GM23338 (cell line): ENCODE measurements around the gene PDGFRB. TPM values are rescaled to one million over a fixed set of nuclear protein-coding genes. Genes with fewer than 3 reads are reported as not detected.

Experiments
- ATAC-seq: fragments of 200-7000 bp; cut with Tn5 transposase; 3 replicates; pipeline ENCODE4 v1.9.1; 2020
- DNase-seq: peaks from one replicate; pipeline ENCODE4 v3.0.0-alpha.2; 2015; ENCODE audit warnings: low spot score
- H2AFZ ChIP-seq: fragments of 200-600 bp; sonication (generic); 2 replicates; pipeline ENCODE4 v1.8.0; 2016; ENCODE audit warnings: antibody characterized with exemption, mild to moderate bottlenecking, moderate library complexity
- H3F3A ChIP-seq: fragments of 200-600 bp; sonication (generic); replicated peaks from 2 replicates; pipeline ENCODE4 v1.8.0; 2017; ENCODE audit warnings: antibody characterized with exemption, mixed run types, low read depth
- H3K27ac ChIP-seq: fragments of 200-600 bp; sonication (generic); 2 replicates; pipeline ENCODE4 v1.6.1; 2016; ENCODE audit warnings: low read depth
- H3K27me3 ChIP-seq: fragments of 200-600 bp; sonication (generic); 2 replicates; pipeline ENCODE4 v1.8.0; 2016; ENCODE audit warnings: mild to moderate bottlenecking, mixed run types, moderate library complexity; ENCODE audit not compliant: insufficient read depth
- H3K36me3 ChIP-seq: fragments of 200-600 bp; sonication (generic); 2 replicates; pipeline ENCODE4 v1.8.0; 2016; ENCODE audit warnings: mild to moderate bottlenecking; ENCODE audit not compliant: insufficient read depth
- H3K4me1 ChIP-seq: fragments of 200-600 bp; sonication (generic); 2 replicates; pipeline ENCODE4 v1.8.0; 2016; ENCODE audit warnings: mild to moderate bottlenecking, moderate library complexity; ENCODE audit not compliant: insufficient read depth
- H3K4me2 ChIP-seq: fragments of 200-600 bp; sonication (generic); 2 replicates; pipeline ENCODE4 v1.7.1; 2017; ENCODE audit warnings: mixed run types
- H3K4me3 ChIP-seq: fragments of 200-600 bp; sonication (generic); 2 replicates; pipeline ENCODE4 v1.6.1; 2016; ENCODE audit warnings: mixed run types
- H3K79me2 ChIP-seq: fragments of 200-600 bp; sonication (generic); replicated peaks from 2 replicates; pipeline ENCODE4 v1.8.0; 2017; ENCODE audit warnings: mild to moderate bottlenecking; ENCODE audit not compliant: insufficient read depth
- H3K9me2 ChIP-seq: fragments of 200-600 bp; sonication (generic); 2 replicates; pipeline ENCODE4 v1.8.0; 2017; ENCODE audit not compliant: insufficient read depth
- H4K20me1 ChIP-seq: fragments of 200-600 bp; sonication (generic); replicated peaks from 2 replicates; pipeline ENCODE4 v1.8.0; 2017; ENCODE audit warnings: mild to moderate bottlenecking; ENCODE audit not compliant: insufficient read depth
- H3K27ac Mint-ChIP-seq: 2 replicates; pipeline ENCODE4 v1.8.0; 2020; ENCODE audit warnings: inconsistent platforms, mild to moderate bottlenecking, moderate library complexity, mixed read lengths
- H3K27me3 Mint-ChIP-seq: 3 replicates; pipeline ENCODE4 v1.8.0; 2022; ENCODE audit warnings: low read depth, mild to moderate bottlenecking, moderate library complexity, mixed read lengths, inconsistent platforms; ENCODE audit not compliant: insufficient read depth, poor library complexity
- H3K36me3 Mint-ChIP-seq: 3 replicates; pipeline ENCODE4 v1.8.0; 2021; ENCODE audit warnings: low read depth, mild to moderate bottlenecking, inconsistent platforms, moderate library complexity, mixed read lengths
- H3K4me1 Mint-ChIP-seq: 3 replicates; pipeline ENCODE4 v1.8.0; 2020; ENCODE audit warnings: mild to moderate bottlenecking, inconsistent platforms, mixed read lengths
- H3K4me3 Mint-ChIP-seq: 3 replicates; pipeline ENCODE4 v1.8.0; 2021; ENCODE audit warnings: moderate library complexity, mild to moderate bottlenecking, inconsistent platforms, mixed read lengths
- H3K9me3 Mint-ChIP-seq: 3 replicates; pipeline ENCODE4 v1.8.0; 2020; ENCODE audit warnings: moderate library complexity, mild to moderate bottlenecking, inconsistent platforms, mixed read lengths
- CREB1 ChIP-seq: fragments of 250-450 bp; sonication (Bioruptor Pico); IDR thresholded peaks from 2 replicates; pipeline ENCODE4 v1.5.0; 2020; ENCODE audit warnings: low read depth, mild to moderate bottlenecking, moderate library complexity
- CTCF ChIP-seq, 2 experiments: fragments of 200-600 bp in 1 of 2; sonication (generic) in 1 of 2; conservative IDR thresholded peaks; 2 replicates each; pipeline versions ENCODE4 v1.5.1 to v1.6.1; 2016 to 2017; ENCODE audit warnings: antibody characterized with exemption in 2 of 2, low read depth in 2 of 2, mild to moderate bottlenecking in 2 of 2, moderate library complexity in 1 of 2
- ETS1 ChIP-seq: IDR thresholded peaks from 2 replicates; pipeline ENCODE4 v1.6.1; 2016; ENCODE audit warnings: antibody characterized with exemption
- EZH2 ChIP-seq: fragments of 200-600 bp; sonication (generic); IDR thresholded peaks from one replicate; pipeline ENCODE4 v1.8.0; 2017; ENCODE audit warnings: antibody characterized with exemption, mild to moderate bottlenecking, low read depth; ENCODE audit not compliant: unreplicated experiment
- EZH2phosphoT487 ChIP-seq: fragments of 200-600 bp; sonication (generic); IDR thresholded peaks from one replicate; pipeline ENCODE4 v1.8.1; 2018; ENCODE audit warnings: antibody characterized with exemption; ENCODE audit not compliant: unreplicated experiment
- JUNB ChIP-seq: IDR thresholded peaks from one replicate; pipeline ENCODE4 v1.6.1; 2016; ENCODE audit warnings: antibody characterized with exemption; ENCODE audit not compliant: unreplicated experiment
- NANOG ChIP-seq: IDR thresholded peaks from 2 replicates; pipeline ENCODE4 v1.6.1; 2016; ENCODE audit warnings: antibody characterized with exemption, borderline replicate concordance
- POLR2AphosphoS5 ChIP-seq: IDR thresholded peaks from 2 replicates; pipeline ENCODE4 v1.6.1; 2016; ENCODE audit warnings: antibody characterized with exemption, low read depth
- REST ChIP-seq: IDR thresholded peaks from one replicate; pipeline ENCODE4 v1.6.1; 2018; ENCODE audit warnings: antibody characterized with exemption; ENCODE audit not compliant: unreplicated experiment
- STAT1 ChIP-seq: IDR thresholded peaks from one replicate; pipeline ENCODE4 v1.6.1; 2016; ENCODE audit warnings: antibody characterized with exemption; ENCODE audit not compliant: unreplicated experiment
- ZNF114 ChIP-seq: fragments of 250-450 bp; sonication (Bioruptor Pico); IDR thresholded peaks from 2 replicates; pipeline ENCODE4 v1.5.0; 2020; ENCODE audit warnings: mild to moderate bottlenecking, moderate library complexity
- ZNF331 ChIP-seq: fragments of 250-450 bp; sonication (Bioruptor Pico); IDR thresholded peaks from 2 replicates; pipeline ENCODE4 v1.5.0; 2020; ENCODE audit warnings: low read depth, mild to moderate bottlenecking, moderate library complexity
- polyA plus RNA-seq: library from polyadenylated mRNA; unstranded; fragments of >200 nt; fragmentation: Nextera tagmentation; extraction: Ambion mirVana; gene quantifications from 2 replicates; pipeline ENCODE4 v1.2.1, GENCODE V29; 2016
- total RNA-seq: library from RNA; depleted of rRNA; stranded (reverse); fragments of >200 nt; shearing (Covaris generic); gene quantifications from 2 replicates; pipeline ENCODE4 v1.2.3, GENCODE V29; 2014

PDGFRB gene
- total and polyA plus RNA-seq, 2 experiments from 2014 or later, result 4.5 to 11.3 TPM

DNA sequence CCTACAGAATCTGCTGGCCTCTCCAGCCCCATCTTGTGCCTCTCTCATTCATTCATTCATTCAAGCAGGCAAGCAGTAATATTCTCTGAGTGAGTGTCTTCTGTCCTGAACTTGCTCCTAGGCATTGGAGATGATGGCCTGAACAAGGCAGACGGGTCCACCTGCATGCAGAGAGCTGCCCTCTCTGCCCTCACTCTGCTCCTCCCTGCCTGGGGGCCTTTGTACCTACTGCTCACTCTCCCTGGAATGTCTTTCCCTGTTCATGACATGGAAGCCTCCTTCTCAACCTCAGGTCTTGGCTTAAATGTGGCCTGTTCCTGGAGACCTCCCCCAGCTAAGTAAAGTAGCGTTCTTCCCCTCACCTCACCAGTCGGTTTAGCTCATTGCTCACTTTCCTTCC, 17.5 kb upstream of the PDGFRB start (continued):
- TF ChIP-seq REST (no peak), CREB1 (CRISPR knock-in tag) (no peak)

DNA sequence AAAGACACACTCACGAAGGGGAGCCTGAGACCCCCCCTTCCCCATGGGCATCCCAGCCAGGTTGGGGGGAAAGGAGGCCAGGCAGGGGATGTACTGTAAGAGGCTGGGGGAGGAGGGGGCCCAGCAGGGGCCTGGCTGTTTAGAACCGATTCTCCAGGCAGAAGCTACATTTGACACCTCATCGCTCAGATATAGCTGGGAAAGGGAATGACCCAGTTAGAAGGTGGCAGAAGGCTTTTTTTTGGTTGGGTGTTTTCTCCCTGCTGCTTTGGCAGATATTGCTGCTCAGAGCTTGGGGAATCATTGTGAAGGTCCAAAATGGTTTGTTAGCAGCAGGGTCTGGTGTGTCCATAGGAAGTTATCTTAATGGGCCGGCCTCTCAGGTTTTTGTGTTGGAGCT, 16.9 kb upstream of the PDGFRB start:
- Mint-ChIP-seq H3K4me1 (peaks cover 9% of the 10 kb centered on the region), H3K27me3 (peaks cover 53% of the 10 kb centered on the region), H3K9me3 (peaks cover 4% of the 10 kb centered on the region; the same call in 1 of the 3 replicates), H3K27ac (no peak overlapping the region), H3K36me3 (no peaks in the 10 kb centered on the region), H3K4me3 (no peak overlapping the region)
- Histone ChIP-seq H3K9me2 (no peaks in the 10 kb centered on the region), H3K4me2 (no peak overlapping the region), H3K79me2 (no peaks in the 10 kb centered on the region), H4K20me1 (no peaks in the 10 kb centered on the region), H3K4me1 (no peaks in the 10 kb centered on the region), H3F3A (peaks cover 2% of the 10 kb centered on the region; the same call in 1 of the 2 replicates), H3K36me3 (no peaks in the 10 kb centered on the region), H2AFZ (no peak overlapping the region), H3K27me3 (peaks cover 37% of the 10 kb centered on the region), H3K27ac (no peak overlapping the region), H3K4me3 (no peak overlapping the region)
- DNase-seq (no peak), ATAC-seq (no peak)
- TF ChIP-seq CREB1 (CRISPR knock-in tag) (no peak), ZNF114 (CRISPR knock-in tag) (no peak), EZH2 (no peak), NANOG (no peak), JUNB (no peak), ZNF331 (CRISPR knock-in tag) (no peak), ETS1 (no peak), CTCF (conservative IDR thresholded peaks at IDR 0.05; ENCODE audit: low read depth in 2 of 2) (no peak), STAT1 (no peak), POLR2AphosphoS5 (no peak), EZH2phosphoT487 (no peak), REST (no peak)
